SJCRH30 (cell line): ENCODE data around the gene ABHD10. TPM values are rescaled to one million over a fixed set of nuclear protein-coding genes. Genes with fewer than 3 reads are reported as not detected.

Experiments used
- DNase-seq, 2 experiments: peaks; one replicate each; pipeline ENCODE4 v3.0.0-alpha.2; 2015 to 2020
- H3K27ac ChIP-seq: fragments of 250-450 bp; sonication (Bioruptor Pico); 2 replicates; pipeline ENCODE4 v1.5.1; 2020; ENCODE audit warnings: mild to moderate bottlenecking, moderate library complexity
- H3K27me3 ChIP-seq: fragments of 250-450 bp; sonication (Bioruptor Pico); 2 replicates; pipeline ENCODE4 v1.5.1; 2020; ENCODE audit warnings: mild to moderate bottlenecking, moderate library complexity
- H3K36me3 ChIP-seq: fragments of 250-450 bp; sonication (Bioruptor Pico); 2 replicates; pipeline ENCODE4 v1.5.1; 2020; ENCODE audit warnings: mild to moderate bottlenecking, moderate library complexity
- H3K4me1 ChIP-seq: fragments of 250-450 bp; sonication (Bioruptor Pico); 2 replicates; pipeline ENCODE4 v1.5.1; 2020; ENCODE audit warnings: mild to moderate bottlenecking, moderate library complexity
- H3K4me3 ChIP-seq: fragments of 250-450 bp; sonication (Bioruptor Pico); 2 replicates; pipeline ENCODE4 v1.5.1; 2020; ENCODE audit warnings: mild to moderate bottlenecking, moderate library complexity
- H3K9me3 ChIP-seq: fragments of 250-450 bp; sonication (Bioruptor Pico); replicated peaks from 2 replicates; pipeline ENCODE4 v1.5.1; 2020; ENCODE audit warnings: mild to moderate bottlenecking, moderate library complexity
- total RNA-seq: library from RNA; depleted of rRNA; stranded (reverse); fragments of >200 nt; shearing (Covaris generic); gene quantifications from 2 replicates; pipeline ENCODE4 v1.2.3, GENCODE V29; 2014

ABHD10 gene
- total RNA-seq, 1 experiment from 2014 or later = 48.7 TPM

- Histone ChIP-seq H3K4me3 (no peak overlapping the region), H3K36me3 (peaks cover 30% of the 10 kb centered on the region), H3K27ac (no peak overlapping the region), H3K9me3 (no peaks in the 10 kb centered on the region), H3K4me1 (peaks cover 23% of the 10 kb centered on the region), H3K27me3 (no peaks in the 10 kb centered on the region)
- DNase-seq = no peak
Measured at GRCh38 chr3:112002096-112002971, 23.5 kb downstream of the ABHD10 start.

- H3K4me3 ChIP-seq = no peak overlapping the region
- no peaks in the 10 kb centered on the region for H3K9me3 ChIP-seq
- no peaks in the 10 kb centered on the region for H3K27me3 ChIP-seq
- no peak for DNase-seq
- peaks cover 19% of the 10 kb centered on the region for H3K4me1 ChIP-seq
- H3K36me3 ChIP-seq = peaks cover 32% of the 10 kb centered on the region
- no peak overlapping the region for H3K27ac ChIP-seq
Measured at GRCh38 chr3:112003321-112004080, 24.7 kb downstream of the ABHD10 start.

- Histone ChIP-seq H3K36me3 (peaks cover 34% of the 10 kb centered on the region), H3K27me3 (no peaks in the 10 kb centered on the region), H3K9me3 (no peaks in the 10 kb centered on the region), H3K4me1 (peaks cover 21% of the 10 kb centered on the region), H3K27ac (no peak overlapping the region), H3K4me3 (no peak overlapping the region)
- no peak for DNase-seq
Measured at GRCh38 chr3:112004187-112004586, 25.4 kb downstream of the ABHD10 start.

- Histone ChIP-seq H3K4me3 (no peak overlapping the region), H3K4me1 (peaks cover 26% of the 10 kb centered on the region), H3K27me3 (no peaks in the 10 kb centered on the region), H3K9me3 (no peaks in the 10 kb centered on the region), H3K36me3 (peaks cover 34% of the 10 kb centered on the region), H3K27ac (no peak overlapping the region)
- no peak for DNase-seq
Measured at GRCh38 chr3:112004669-112005068, 25.8 kb downstream of the ABHD10 start.

GRCh38 chr3:112005091-112005672 lies 26.4 kb downstream of the ABHD10 start:
- Histone ChIP-seq H3K4me1 (peaks cover 31% of the 10 kb centered on the region), H3K9me3 (no peaks in the 10 kb centered on the region), H3K27me3 (no peaks in the 10 kb centered on the region), H3K4me3 (no peak overlapping the region), H3K36me3 (peaks cover 34% of the 10 kb centered on the region), H3K27ac (no peak overlapping the region)
- DNase-seq = no peak

- H3K36me3 ChIP-seq = peaks cover 30% of the 10 kb centered on the region
- DNase-seq = no peak
- no peak overlapping the region for H3K27ac ChIP-seq
- H3K9me3 ChIP-seq = no peaks in the 10 kb centered on the region; the same call in 1 of the 2 replicates
- peaks cover 36% of the 10 kb centered on the region for H3K4me1 ChIP-seq
- no peaks in the 10 kb centered on the region for H3K27me3 ChIP-seq
- no peak overlapping the region for H3K4me3 ChIP-seq
Measured at GRCh38 chr3:112007633-112008032, 28.8 kb downstream of the ABHD10 start.

GRCh38 chr3:112009670-112010069 lies 30.8 kb downstream of the ABHD10 start:
- no peak overlapping the region for H3K4me3 ChIP-seq
- H3K27ac ChIP-seq = no peak overlapping the region
- no peak for DNase-seq
- peaks cover 23% of the 10 kb centered on the region for H3K36me3 ChIP-seq
- H3K9me3 ChIP-seq = no peaks in the 10 kb centered on the region; the same call in 1 of the 2 replicates
- peaks cover 37% of the 10 kb centered on the region for H3K4me1 ChIP-seq
- H3K27me3 ChIP-seq = no peaks in the 10 kb centered on the region

GRCh38 chr3:112010636-112011035 lies 31.8 kb downstream of the ABHD10 start:
- Histone ChIP-seq H3K27me3 (no peaks in the 10 kb centered on the region), H3K4me3 (no peak overlapping the region), H3K27ac (peak overlapping the region; percentile 63), H3K4me1 (peaks cover 34% of the 10 kb centered on the region), H3K36me3 (peaks cover 19% of the 10 kb centered on the region), H3K9me3 (no peaks in the 10 kb centered on the region; the same call in 1 of the 2 replicates)
- peak; percentile 79 to 92 for DNase-seq

GRCh38 chr3:112011376-112011940 lies 32.6 kb downstream of the ABHD10 start:
- peak; percentile 18 to 53 for DNase-seq
- H3K4me3 ChIP-seq = no peak overlapping the region

GRCh38 chr3:112012205-112012992 lies 33.6 kb downstream of the ABHD10 start:
- DNase-seq = peak in 1 of 2 experiments; percentile 18
- Histone ChIP-seq H3K27ac (no peak overlapping the region), H3K9me3 (no peaks in the 10 kb centered on the region; the same call in 1 of the 2 replicates)

More at GRCh38 chr3:112011376-112011940, 32.6 kb downstream of the ABHD10 start:
- no peaks in the 10 kb centered on the region; the same call in 1 of the 2 replicates for H3K9me3 ChIP-seq
- peak overlapping the region; percentile 63 for H3K27ac ChIP-seq
- no peaks in the 10 kb centered on the region for H3K27me3 ChIP-seq
- H3K4me1 ChIP-seq = peaks cover 34% of the 10 kb centered on the region
- H3K36me3 ChIP-seq = peaks cover 14% of the 10 kb centered on the region

GRCh38 chr3:112013058-112013783 lies 34.4 kb downstream of the ABHD10 start:
- peaks cover 9% of the 10 kb centered on the region for H3K36me3 ChIP-seq
- H3K4me3 ChIP-seq = no peak overlapping the region
- peaks cover 38% of the 10 kb centered on the region for H3K4me1 ChIP-seq
- no peak overlapping the region for H3K27ac ChIP-seq
- no peaks in the 10 kb centered on the region for H3K27me3 ChIP-seq
- H3K9me3 ChIP-seq = no peaks in the 10 kb centered on the region; the same call in 1 of the 2 replicates
- DNase-seq = peak in 1 of 2 experiments; percentile 28

More at GRCh38 chr3:112012205-112012992, 33.6 kb downstream of the ABHD10 start:
- H3K4me3 ChIP-seq = no peak overlapping the region
- H3K4me1 ChIP-seq = peaks cover 37% of the 10 kb centered on the region
- H3K36me3 ChIP-seq = peaks cover 11% of the 10 kb centered on the region
- H3K27me3 ChIP-seq = no peaks in the 10 kb centered on the region

- no peak overlapping the region for H3K4me3 ChIP-seq
- H3K4me1 ChIP-seq = peaks cover 38% of the 10 kb centered on the region
- no peak overlapping the region for H3K27ac ChIP-seq
- no peak for DNase-seq
- peaks cover 7% of the 10 kb centered on the region for H3K36me3 ChIP-seq
- no peaks in the 10 kb centered on the region; the same call in 1 of the 2 replicates for H3K9me3 ChIP-seq
- H3K27me3 ChIP-seq = no peaks in the 10 kb centered on the region
Measured at GRCh38 chr3:112013784-112014143, 34.9 kb downstream of the ABHD10 start.

- no peak overlapping the region for H3K27ac ChIP-seq
- H3K36me3 ChIP-seq = peaks cover 3% of the 10 kb centered on the region; the same call in 1 of the 2 replicates
- H3K4me3 ChIP-seq = no peak overlapping the region
- no peaks in the 10 kb centered on the region for H3K9me3 ChIP-seq
- DNase-seq = no peak
- H3K27me3 ChIP-seq = no peaks in the 10 kb centered on the region
- peaks cover 21% of the 10 kb centered on the region for H3K4me1 ChIP-seq
Measured at GRCh38 chr3:112017091-112017490, 38.3 kb downstream of the ABHD10 start.
